Heart left ventricle (tissue), 13 donors: ENCODE data around the gene PGGT1B.

Source experiments
- CTCF ChIP-seq, 12 donors: fragments of 200-600 bp; sonication (generic) in 4 of 12; IDR thresholded peaks; one replicate each; pipeline versions ENCODE4 v1.5.0 to v1.8.0; 2018 to 2022; ENCODE audit warnings: antibody characterized with exemption in 12 of 12, mild to moderate bottlenecking in 5 of 12
- POLR2A ChIP-seq, 2 donors: fragments of 450-650 bp; IDR thresholded peaks; one replicate each; pipeline ENCODE4 v1.6.1; 2017; ENCODE audit warnings: antibody characterized with exemption in 2 of 2, mild to moderate bottlenecking in 2 of 2, moderate library complexity in 2 of 2
- donor health status: ischemic (EF 13 %, LVEDD 7.1; RV severe dilation, severe dysfunction).
- donor health status: DM: no; HTN: yes; CAD: no.
- donor health status: DM: no; HTN: no; CAD: no.
- donor health status: ischemic (EF 25% LVEDD 6.9; RV normal size, moderate dysfunction).
- donor health status: ischemic (EF 25% LVEDD 5.7; RV mildly dilated, moderate dysfunction).
- donor health status: ischemic (EF 35%, LVEDD 5.7; RV mildly dilated, moderate dysfunction).
- donor health status: nonischemic (EF 11% LVEDD 7.7; RV severe dilation, severe dysfunction).
- donor health status: DM: yes; HTN: yes; CAD: no.
- donor health status: PGD.
- donor health status: ischemic (EF 29% LVEDD 5.4; RV normal size, mild dysfunction).
- donor health status: nonischemic (EF 23%, LVEDD 6.1; RV moderate dilation, normal function).

- TF ChIP-seq POLR2A (IDR thresholded peaks at IDR 0.05) (no peak), CTCF (IDR thresholded peaks at IDR 0.05) (no peak)
Observed at GRCh38 chr5:115271295-115272050, 8.8 kb upstream of the PGGT1B start.
